NCI-H460 (cell line): ENCODE data around the gene EPHA6. TPM values are rescaled to one million over a fixed set of nuclear protein-coding genes. Genes with fewer than 3 reads are reported as not detected.
"Not testable (repeated sequence)": the region's sequence is repeated elsewhere in the genome, so short reads cannot be mapped to it uniquely, and the experiment has no call there.

ENCODE experiments used
- DNase-seq: peaks from one replicate; pipeline ENCODE4 v3.0.0-alpha.2; 2016; ENCODE audit warnings: low read depth; ENCODE audit errors: extremely low read depth
- total RNA-seq: library from RNA; depleted of rRNA; stranded (reverse); fragments of >200 nt; shearing (Covaris generic); gene quantifications from 2 replicates; pipeline ENCODE4 v1.2.3, GENCODE V29; 2014

The EPHA6 gene
- total RNA-seq, 1 experiment from 2014 or later: 0.20 TPM

- no peak for DNase-seq
Measured at GRCh38 chr3:96900031-96900430, 85.6 kb downstream of the EPHA6 start.

GRCh38 chr3:96900566-96900965 lies 86.2 kb downstream of the EPHA6 start:
- DNase-seq: no peak

- DNase-seq: no peak
Measured at GRCh38 chr3:96915445-96915844, 101.1 kb downstream of the EPHA6 start.

- DNase-seq: no peak
Measured at GRCh38 chr3:96931119-96931862, 116.9 kb downstream of the EPHA6 start.

- not testable (repeated sequence) for DNase-seq
Measured at GRCh38 chr3:96942131-96942530, 127.7 kb downstream of the EPHA6 start.

- DNase-seq: no peak
Measured at GRCh38 chr3:96958856-96959255, 144.5 kb downstream of the EPHA6 start.

- DNase-seq: no peak
Measured at GRCh38 chr3:96959474-96959873, 145.1 kb downstream of the EPHA6 start.

- peak; percentile 65 for DNase-seq
Measured at GRCh38 chr3:96959901-96960641, 145.7 kb downstream of the EPHA6 start.

- DNase-seq: no peak
Measured at GRCh38 chr3:96960661-96961330, 146.4 kb downstream of the EPHA6 start.

- no peak for DNase-seq
Measured at GRCh38 chr3:96961576-96961975, 147.2 kb downstream of the EPHA6 start.

GRCh38 chr3:96966181-96966929 lies 152.0 kb downstream of the EPHA6 start:
- no peak for DNase-seq

- no peak for DNase-seq
Measured at GRCh38 chr3:96970211-96970610, 155.8 kb downstream of the EPHA6 start.

GRCh38 chr3:96977671-96978070 lies 163.3 kb downstream of the EPHA6 start:
- DNase-seq: no peak

GRCh38 chr3:96983716-96984115 lies 169.3 kb downstream of the EPHA6 start:
- not testable (repeated sequence) for DNase-seq

- DNase-seq: no peak
Measured at GRCh38 chr3:96986241-96986640, 171.8 kb downstream of the EPHA6 start.

- DNase-seq: no peak
Measured at GRCh38 chr3:96991231-96991630, 176.8 kb downstream of the EPHA6 start.

- DNase-seq: no peak
Measured at GRCh38 chr3:96991800-96992365, 177.5 kb downstream of the EPHA6 start.

- DNase-seq: no peak
Measured at GRCh38 chr3:96994988-96995387, 180.6 kb downstream of the EPHA6 start.

- no peak for DNase-seq
Measured at GRCh38 chr3:96996009-96996408, 181.6 kb downstream of the EPHA6 start.

GRCh38 chr3:97001611-97002010 lies 187.2 kb downstream of the EPHA6 start:
- no peak for DNase-seq
